GM04504 (cell line): ENCODE data around the gene TMEM258.

ENCODE experiments used
- DNase-seq: peaks from one replicate; pipeline ENCODE4 v3.0.0-alpha.2; 2012; ENCODE audit warnings: low read depth

The TMEM258 gene

DNA sequence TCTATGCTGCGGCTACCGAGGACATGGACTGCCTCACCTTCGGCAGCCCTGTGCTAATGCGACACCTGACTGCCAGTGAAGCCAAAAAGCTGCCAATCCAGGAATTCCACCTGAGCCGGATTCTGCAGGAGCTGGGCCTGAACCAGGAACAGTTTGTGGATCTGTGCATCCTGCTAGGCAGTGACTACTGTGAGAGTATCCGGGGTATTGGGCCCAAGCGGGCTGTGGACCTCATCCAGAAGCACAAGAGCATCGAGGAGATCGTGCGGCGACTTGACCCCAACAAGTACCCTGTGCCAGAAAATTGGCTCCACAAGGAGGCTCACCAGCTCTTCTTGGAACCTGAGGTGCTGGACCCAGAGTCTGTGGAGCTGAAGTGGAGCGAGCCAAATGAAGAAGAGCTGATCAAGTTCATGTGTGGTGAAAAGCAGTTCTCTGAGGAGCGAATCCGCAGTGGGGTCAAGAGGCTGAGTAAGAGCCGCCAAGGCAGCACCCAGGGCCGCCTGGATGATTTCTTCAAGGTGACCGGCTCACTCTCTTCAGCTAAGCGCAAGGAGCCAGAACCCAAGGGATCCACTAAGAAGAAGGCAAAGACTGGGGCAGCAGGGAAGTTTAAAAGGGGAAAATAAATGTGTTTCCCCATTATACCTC, 3.6 kb upstream of the TMEM258 start:
- no peak for DNase-seq

DNA sequence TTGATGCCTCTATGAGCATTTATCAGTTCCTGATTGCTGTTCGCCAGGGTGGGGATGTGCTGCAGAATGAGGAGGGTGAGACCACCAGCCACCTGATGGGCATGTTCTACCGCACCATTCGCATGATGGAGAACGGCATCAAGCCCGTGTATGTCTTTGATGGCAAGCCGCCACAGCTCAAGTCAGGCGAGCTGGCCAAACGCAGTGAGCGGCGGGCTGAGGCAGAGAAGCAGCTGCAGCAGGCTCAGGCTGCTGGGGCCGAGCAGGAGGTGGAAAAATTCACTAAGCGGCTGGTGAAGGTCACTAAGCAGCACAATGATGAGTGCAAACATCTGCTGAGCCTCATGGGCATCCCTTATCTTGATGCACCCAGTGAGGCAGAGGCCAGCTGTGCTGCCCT, 3.1 kb upstream of the TMEM258 start:
- no peak for DNase-seq

DNA sequence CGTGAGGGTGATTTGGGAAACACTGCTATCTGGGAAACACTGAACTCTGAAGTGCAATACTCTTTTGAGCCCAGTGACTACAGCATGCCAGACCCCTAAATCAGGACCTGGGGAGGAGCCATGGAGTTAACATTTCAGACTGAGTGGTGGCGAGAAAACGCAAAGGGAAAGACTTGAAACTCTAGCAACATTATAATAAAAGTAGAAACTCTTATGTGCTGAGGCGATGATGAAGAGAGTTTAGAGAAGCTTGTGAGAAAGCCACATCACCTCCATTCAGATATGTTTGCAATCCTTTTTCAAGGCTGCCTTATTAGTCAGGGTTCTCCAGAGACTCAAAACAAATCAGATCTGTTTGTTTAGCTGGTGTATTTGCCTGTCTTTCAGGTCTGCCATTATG, 2.2 kb upstream of the TMEM258 start:
- DNase-seq, result no peak

DNA sequence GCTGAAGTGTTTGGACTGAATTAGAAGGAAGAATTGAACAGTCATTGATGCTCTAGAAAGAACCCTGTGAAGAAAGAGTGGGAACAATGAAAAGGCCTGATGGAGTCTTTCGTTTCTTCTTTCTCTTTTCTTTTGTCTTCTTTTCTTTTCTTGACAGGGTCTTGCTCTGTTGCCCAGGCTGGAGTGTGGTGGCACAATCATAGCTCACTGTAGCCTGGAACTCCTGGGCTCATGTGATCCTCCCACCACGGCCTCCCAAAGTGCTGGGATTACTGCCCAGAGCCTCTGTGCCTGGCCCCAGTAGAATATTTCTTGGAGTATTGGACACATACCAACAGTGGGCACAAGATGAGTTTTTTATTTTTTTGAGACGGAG, 1.4 kb upstream of the TMEM258 start:
- no peak for DNase-seq

DNA sequence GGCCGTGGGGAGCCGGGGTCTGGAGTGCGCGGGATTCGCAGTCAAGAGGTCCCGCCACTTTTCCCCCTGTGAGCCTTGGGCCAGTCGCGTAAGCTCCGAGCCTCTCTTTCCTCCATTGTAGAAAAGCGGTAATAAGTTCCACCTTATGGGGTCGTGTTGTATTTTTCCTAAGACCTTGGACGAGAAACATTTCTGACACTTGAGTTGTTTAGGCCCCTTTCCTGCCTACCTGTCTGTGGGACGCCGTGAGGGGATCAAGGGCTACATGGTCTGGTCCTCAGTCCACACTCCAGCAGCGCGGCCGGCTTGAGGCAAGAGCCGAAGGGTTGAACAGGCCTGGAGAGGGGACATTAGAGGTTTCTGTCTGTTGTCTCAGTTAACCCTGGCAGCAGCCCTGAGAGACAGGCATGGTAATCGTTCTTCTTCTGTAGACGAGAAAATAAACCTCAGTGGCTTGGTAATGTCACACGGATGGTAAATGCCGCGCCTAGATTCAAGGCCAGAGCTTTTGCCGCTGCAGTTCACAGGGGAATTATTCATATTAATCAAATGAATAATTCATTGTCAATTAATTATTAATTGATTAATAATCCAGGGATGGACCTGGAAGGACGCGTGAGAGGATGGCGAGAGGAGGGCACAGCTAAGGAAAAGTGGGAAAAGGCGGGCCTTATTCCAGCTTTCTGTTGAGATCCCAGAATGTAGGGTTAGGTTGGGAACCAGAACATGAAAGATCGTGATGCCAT, 857 bp upstream of the TMEM258 start:
- DNase-seq, result no peak

DNA sequence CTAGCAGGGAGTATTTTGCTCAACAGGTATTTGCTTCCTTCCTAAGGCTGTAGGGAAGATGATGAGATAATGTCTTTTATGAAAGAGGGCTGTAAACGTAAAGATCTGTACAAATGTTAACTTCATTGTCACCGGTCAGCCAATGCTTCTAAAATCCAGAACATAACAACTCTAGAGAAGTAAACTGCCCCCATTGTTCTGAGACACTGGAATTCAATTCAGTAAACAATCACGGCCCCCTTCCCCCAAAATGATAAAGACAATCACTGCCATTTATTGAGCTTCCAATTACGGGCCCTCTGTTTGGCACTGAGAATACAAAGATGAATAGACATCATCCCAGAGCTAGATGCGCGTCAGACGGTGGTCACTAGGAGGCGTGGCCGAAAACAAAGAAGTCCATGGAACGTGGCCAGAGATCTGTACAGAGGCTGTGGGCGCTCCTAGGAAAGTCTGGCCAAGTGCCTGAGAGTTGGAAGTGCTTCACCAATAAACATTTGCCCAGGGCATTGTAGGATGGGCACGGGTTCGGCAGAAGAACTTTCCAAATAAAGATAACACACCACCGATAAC, 576 bp downstream of the TMEM258 start:
- peak; percentile 69 for DNase-seq

DNA sequence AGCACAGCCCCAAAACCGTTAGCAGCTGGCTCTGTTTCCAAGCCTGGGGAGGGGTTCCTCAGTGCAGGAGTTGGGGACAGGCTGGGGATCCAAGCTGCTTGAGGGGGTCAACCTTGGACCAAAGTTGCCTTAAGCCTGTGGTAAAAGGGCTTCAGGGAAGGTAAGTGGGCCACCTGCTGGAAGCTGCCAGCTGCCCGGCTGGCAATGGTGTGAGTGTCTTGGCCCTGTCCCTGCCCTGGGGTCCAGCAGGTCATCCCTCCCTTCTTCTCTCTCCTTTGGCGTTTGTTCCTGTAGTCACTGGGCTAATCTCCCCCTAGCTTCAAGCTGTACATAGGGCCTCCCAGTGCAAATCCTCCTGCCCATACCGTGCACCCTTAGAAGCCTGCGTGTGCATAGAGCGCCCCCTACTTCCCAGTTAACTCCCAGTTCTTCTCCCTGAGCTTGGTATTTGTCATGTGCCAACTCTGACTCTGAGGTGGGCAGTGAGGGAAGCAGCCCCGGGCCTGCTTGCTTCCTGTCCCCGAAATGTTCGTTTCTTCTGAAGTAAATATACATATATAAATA, 4.4 kb downstream of the TMEM258 start:
- no peak for DNase-seq

DNA sequence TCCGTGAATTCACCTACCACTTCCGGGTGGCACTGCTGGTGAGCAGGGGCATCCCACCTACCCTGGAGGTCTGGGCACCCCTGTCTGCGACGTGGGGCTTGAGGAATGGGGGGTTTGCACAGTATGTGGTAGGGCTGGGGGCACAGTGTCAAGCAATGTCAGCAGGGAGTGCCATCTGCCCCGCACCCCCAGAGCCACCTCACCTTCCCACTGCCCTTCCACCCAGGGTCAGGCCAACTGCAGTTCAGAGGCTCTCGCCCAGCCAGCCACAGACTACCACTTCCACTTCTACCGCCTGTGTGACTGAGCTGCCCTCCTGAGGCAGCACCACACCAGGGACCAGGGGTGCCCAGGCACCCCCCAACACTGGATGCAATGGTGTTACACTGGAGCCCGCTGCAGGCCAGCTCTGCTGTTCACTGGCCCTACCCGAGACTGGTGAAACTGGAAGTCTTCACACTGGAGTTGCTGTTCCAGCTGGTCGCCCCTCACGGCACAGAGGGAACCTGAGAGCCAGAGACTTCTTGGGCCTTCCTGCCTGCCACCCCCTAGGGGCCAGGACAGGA, 6.5 kb downstream of the TMEM258 start:
- no peak for DNase-seq

DNA sequence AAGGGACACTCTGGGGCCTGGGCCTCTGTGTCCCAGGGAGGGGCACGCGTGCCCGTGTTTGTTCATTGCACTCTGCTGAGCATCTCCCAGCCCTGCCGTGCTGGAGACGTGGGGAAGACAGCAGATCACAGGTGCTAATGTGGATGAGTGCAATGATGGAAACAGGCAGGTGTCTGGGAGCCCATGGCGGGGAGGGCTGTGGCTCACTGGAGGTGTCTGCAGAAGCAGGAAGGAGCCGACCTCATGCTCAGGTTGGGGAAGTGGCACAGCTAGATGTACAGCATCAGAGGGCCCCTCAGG, 7.9 kb downstream of the TMEM258 start:
- DNase-seq, result no peak

DNA sequence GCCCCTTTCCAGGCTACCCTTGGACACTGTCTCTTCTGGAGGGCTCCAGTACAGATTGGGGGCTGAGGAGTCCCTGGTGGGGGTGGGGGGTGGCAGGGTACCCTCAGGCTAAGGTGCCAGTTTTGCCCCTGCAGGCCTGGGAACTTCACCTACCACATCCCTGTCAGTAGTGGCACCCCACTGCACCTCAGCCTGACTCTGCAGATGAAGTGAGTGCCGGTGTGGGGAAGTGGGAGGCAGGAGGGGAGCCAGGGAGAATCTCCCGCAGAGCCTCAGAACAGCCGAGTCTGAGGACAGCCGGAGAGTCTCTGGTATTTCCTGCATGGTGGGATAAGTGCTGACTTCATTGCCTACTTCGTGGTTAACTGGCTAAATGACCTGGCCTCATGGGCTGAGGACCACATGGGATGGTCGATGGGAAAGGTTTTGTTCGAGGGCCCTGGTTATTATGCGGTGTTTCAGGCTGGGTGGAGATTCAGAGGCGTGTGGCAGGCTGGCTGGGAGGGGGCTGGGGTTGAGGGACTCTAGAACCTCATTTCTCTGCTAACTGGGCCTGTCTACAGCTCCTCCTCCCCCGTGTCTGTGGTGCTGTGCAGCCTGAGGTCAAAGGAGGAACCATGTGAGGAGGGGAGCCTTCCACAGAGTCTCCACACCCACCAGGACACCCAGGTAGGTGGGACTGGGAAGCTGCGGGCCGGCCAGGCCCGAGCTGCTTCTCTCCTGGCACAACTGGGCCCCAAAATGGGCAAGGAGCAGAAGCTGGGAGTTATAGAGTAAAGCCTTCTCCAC, 8.5 kb downstream of the TMEM258 start:
- no peak for DNase-seq

DNA sequence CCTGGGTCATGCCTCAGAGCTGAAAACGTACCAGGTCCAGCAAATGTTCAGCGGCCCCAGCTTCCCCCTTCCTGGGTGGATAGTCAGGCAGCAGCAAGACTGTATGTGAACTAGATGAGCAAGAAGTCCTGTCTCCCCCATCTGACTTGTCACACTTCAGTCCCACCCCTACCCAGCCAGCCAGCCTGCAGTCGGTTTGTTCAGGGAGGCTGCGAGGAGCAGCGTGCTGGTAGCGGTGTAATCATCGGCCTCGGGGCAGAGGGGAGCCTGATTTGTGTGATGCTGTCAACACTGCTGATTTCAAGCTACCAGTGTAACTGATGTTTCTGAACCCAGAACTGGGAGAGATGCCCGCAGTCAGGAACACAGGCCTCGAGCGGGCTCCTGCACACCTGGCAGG, 9.6 kb downstream of the TMEM258 start:
- no peak for DNase-seq

DNA sequence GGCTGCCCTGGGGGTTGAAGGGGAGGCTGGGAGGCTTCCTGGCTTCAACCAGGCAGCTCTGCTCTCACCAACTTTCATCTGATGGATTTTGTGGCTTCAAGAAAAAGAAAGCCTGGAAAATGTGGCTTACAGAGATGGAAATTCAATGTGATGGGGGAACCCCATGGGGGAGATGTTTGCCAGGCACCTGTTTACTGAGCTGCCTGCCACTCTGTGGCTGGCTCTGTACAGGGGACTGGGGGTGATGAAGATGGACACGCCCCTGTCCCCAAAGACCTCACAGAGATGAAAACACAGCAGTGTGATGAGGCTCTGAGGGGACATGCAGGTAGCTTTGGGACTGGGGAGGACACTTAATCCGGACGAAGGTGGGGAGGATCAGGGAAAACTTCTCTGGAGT, 10.1 kb downstream of the TMEM258 start:
- DNase-seq, result no peak

DNA sequence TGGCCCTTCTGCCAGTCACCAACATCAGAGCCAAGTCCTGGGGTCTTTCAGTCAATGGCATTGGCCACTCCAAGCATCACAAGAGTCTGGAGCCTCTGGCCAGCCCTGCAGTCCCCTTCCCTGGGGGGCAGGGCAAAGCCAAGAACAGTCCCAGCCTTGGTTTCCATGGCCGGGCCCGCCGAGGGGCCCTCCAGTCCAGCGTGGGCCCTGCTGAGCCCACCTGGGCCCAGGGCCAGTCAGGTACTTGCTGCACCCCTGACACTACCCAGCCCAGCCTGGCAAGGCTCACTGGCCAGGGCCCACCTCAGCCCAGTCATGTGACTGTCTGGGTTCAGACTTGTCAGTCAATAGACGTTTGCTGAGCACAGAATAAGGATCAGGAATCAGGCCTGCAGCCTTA, 10.8 kb downstream of the TMEM258 start:
- no peak for DNase-seq

DNA sequence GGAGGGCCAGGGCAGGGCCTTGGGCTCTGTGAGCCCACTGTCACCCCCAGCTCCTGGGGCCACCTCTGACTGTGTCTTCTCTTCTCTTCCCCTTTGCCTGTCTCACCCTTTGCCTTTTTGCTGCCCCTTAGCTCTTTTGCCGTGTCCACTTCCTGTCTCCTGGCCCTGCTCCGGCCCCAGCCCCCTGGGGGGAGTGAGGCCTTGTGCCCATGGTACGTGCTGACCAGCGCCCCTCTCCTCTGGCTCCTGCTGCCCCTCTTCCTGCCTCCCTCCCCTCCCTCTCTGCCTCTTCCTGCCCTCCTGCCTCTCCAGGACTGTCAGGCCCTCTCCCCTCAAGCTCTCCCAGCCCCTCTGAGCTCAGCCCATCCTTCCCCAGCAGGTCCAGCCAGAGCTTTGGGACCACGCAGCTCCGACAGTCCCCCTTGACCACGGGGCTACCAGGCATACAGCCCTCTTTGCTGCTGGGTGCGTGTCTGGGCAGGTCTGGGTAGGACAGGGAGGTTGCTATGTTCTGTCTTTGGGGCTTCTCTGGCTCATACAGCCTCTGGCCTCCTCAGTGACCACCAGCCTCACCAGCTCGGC, 11.7 kb downstream of the TMEM258 start:
- no peak for DNase-seq

DNA sequence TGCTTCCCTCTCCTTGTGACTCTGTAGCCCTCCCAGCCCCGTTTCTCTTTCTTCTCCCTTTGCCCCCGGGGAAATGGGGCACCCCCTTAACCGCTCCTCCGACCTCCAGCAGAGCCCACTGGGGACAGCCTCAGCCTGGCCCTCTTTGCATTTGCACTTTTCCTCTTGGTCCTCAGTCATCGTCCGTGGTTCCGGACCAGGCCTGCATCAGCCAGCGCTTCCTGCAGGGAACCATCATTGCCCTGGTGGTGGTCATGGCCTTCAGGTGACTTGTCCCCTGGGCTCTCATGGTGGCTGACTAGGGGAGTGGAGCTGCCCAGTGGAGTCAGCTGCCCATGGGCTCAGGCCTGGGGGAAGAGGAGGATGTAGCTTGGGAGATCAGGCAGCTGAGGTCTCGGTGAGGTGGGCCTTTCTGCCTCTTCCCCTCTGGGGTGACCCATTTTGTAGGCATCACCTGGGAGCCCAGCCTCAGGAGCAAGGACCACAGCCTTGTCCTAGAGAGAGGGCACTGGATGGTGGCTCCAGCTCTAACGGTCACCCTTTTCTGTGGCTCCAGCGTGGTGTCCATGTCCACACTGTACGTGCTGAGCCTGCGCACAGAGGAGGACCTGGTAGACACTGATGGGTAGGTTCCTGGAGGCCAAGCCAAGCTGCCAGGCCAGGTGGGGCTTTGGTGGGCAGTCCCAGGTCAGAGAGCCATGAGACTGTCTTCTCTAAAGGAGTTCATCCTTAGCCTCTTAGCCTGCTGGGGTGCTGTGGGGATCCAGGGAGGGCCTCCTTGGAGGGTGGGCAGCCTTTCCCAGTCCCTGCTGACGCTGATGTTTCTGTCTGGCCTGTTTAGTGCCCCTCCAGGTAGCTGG, 12.5 kb downstream of the TMEM258 start:
- DNase-seq, result no peak

DNA sequence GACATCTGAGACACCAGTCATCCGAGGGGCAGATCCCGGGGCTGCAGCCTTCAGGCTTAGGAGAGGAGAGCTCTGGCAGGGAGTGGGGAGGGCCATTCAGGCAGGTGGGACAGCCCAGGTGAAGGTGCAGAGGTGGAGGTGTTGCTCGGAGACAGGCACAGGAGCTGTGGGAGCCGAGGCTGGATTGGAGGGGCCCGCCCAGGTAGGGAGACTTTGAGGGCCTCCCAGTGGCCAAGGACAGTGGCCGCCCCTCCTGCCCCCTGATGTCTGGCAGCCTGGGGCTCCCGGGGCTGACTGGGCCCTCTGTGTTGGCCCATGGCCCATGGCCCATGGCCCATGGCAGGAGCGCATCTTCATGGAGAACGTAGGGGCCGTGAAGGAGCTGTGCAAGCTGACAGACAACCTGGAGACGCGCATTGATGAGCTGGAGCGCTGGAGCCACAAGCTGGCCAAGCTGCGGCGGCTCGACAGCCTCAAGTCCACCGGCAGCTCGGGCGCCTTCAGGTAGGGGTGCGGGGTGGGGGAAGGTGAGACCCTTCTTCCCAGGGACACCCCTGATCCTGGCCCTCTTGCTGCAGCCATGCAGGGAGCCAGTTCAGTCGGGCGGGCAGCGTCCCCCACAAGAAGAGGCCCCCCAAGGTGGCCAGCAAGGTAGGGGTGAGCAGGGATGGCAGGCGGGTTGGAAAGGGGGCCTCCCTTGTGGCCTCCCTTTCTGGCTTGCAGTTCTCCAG, 13.3 kb downstream of the TMEM258 start:
- DNase-seq, result no peak

DNA sequence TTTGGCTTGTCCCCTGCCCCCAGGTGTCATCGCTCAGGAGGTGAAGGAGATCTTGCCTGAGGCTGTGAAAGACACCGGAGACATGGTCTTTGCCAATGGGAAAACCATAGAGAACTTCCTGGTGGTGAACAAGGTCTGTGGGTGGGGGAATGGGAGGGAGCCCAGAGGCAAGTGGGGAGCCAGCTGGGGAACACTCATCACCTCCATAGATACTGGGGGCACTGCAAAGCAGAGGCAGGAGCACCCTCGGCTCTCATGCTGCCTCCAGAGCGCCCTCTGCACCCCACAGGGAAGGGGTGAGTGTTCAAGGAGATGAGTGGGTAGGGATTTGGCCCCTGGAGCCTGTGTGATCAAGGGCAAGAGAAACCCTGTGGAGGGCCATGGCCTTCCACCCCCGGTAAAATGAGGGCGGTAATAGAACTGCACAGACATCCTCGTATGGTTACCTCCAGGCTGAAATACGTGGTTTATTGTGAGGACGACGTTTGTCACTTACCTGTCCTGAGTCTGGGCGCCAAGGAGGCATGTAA, 14.0 kb downstream of the TMEM258 start:
- no peak for DNase-seq

DNA sequence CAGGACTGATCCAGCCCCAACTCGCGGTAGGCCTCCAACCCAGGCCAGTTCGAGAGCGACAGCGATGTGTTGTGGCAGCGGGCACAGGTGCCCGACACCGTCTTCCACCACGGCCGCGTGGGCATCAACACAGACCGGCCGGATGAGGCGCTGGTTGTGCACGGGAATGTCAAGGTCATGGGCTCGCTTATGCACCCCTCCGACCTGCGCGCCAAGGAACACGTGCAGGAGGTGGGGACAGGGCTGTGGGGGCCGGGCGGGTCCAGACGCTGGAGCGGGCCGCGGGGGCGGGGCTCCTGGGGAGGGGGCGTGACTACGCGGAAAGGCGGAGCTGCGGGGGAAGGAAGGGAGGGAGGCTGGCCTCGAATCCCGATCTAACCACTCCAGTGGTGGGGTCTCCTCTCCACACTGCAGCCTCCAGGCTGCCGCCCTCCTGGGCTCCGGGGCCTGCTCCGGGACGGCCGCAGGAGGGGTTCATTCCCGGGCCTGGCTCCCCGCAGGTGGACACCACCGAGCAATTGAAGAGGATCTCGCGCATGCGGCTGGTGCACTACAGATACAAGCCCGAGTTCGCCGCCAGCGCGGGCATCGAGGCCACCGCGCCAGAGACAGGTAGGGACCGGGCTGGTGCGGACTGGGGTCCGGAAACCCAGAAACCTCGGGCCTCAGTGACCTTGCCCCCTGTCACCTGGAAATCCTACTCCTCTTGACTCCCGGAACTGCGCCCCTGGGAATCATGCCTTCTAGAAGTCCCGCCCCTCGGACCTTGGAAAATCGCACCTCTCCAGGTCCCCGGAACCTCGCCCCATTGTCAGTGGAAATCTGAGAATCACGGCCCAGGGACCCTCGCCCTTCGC, 14.9 kb downstream of the TMEM258 start:
- no peak for DNase-seq

DNA sequence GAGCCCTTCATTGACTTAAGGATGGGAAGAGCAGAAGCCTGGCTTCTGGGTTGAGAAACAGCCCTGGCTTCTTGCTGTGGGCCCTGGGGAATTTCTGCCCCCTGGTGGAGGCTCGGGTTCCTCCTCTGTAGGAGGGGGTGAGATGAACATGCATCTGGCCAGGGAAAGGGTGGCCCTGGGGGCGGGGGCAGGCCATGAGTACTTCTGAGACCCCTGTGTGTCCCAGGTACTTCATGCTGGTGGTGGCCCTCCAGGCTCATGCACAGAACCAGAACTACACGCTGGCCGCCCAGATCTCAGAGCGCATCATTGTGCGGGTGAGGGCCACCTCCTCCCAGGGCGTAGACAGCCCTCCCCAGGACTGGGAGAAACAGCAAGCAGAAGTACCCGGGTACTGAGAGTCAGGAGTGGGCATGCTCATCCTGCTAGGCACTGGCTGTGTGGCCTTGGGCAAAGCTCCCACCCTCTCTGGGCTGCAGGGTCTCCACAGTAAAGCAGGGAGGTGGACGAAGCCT, 15.8 kb downstream of the TMEM258 start:
- no peak for DNase-seq
